Measurements from ENCODE around the gene PMM2.

Gene PMM2

DNA sequence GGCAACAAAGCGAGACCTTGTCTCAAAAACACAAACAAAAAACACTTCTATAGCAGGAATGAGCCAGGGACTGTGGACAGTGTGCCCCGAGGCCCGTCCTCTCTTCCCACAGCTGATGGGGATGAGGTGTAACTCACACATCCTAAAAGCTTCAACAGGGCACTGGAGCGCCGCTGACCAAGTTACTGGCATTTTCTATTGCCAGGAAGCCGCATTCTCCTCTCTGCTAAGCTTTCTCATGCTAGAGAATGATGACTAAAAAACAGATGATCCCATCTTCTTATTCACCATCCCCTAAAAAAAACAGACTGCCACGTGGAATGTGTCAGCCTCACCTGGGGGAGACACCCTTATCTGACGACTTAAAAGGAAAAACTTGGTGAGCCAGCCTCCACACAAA is 54.9 kb downstream of the PMM2 start:
- H3K4me3 ChIP-seq (ENCODE audit: low read depth, low read length): no peak overlapping the region
- TF ChIP-seq, protein P1, sequence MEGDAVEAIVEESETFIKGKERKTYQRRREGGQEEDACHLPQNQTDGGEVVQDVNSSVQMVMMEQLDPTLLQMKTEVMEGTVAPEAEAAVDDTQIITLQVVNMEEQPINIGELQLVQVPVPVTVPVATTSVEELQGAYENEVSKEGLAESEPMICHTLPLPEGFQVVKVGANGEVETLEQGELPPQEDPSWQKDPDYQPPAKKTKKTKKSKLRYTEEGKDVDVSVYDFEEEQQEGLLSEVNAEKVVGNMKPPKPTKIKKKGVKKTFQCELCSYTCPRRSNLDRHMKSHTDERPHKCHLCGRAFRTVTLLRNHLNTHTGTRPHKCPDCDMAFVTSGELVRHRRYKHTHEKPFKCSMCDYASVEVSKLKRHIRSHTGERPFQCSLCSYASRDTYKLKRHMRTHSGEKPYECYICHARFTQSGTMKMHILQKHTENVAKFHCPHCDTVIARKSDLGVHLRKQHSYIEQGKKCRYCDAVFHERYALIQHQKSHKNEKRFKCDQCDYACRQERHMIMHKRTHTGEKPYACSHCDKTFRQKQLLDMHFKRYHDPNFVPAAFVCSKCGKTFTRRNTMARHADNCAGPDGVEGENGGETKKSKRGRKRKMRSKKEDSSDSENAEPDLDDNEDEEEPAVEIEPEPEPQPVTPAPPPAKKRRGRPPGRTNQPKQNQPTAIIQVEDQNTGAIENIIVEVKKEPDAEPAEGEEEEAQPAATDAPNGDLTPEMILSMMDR (IDR thresholded peaks at IDR 0.05; ENCODE audit: borderline replicate concordance, insufficient read depth, low read depth, low read length): no peak

DNA sequence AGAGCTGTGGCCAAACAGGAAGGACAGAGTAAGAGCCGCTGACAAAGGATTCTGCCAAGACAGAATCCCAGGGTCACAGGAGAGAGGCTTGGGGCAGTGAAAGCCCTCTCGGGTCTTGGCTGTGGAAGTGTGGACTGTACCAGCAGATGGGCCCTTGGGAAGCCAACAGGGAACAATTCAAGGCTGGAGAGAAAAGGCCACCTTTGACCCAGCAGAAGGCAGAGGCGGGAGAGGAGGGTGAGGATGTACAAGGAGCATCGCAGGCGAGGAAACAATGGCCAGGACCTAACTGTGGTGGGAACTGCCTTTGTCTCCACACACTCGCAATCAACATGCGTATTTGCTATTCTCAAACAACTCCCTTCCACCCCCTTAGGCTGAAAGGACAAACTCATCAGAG is 55.5 kb downstream of the PMM2 start:
- TF ChIP-seq, protein P1 (IDR thresholded peaks at IDR 0.05; ENCODE audit: borderline replicate concordance, insufficient read depth, low read depth, low read length): no peak
- H3K4me3 ChIP-seq (ENCODE audit: low read depth, low read length): no peak overlapping the region

DNA sequence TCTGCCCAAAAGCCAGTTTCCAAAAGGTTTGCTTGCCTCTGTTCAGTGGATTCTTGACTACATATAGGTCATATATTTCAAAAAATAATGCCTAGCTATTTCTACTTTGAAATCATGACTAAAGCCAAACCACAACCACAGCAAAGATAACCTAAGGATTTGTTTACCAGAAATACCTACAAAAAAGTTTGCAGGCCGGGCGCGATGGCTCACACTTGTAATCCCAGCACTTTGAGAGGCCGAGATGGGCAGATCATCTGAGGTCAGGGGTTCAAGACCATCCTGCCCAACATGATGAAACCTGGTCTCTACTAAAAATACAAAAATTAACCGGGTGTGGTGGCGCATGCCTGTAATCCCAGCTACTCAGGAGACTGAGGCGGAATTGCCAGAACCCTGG is 56.0 kb downstream of the PMM2 start:
- H3K4me3 ChIP-seq (ENCODE audit: low read depth, low read length): no peak overlapping the region
- TF ChIP-seq, protein P1 (IDR thresholded peaks at IDR 0.05; ENCODE audit: borderline replicate concordance, insufficient read depth, low read depth, low read length): no peak

DNA sequence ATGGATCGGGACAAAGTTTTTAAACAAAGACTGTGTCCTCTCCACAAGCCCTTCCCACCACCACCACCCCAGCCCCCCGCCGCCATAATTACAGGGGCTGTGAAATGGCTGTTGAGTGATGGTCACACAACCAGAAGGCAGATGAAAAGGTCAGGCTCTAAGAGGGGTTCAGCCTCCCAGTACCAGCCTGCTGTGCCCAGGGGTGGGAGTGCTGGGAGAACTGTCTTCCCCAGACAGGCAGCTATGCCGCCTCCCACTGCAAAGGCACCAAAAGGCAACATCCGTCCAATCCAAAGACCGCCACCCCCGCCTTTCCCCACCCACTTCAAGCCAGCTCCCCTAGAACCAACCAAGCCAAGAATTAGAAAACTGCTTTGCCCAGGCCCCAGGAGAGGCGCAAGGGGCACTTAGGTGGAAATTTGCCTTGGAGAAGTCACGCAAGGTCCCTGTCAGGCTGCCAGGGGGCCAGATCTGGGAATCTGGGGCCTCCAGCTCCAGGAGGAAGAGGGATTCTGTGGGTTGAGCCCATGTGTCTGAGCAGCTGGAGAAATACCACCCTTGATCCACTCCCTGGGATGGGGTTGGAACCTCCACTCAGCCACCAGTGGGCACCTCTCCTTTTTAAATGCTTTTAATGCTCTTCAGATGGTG is 56.8 kb downstream of the PMM2 start:
- TF ChIP-seq, protein P1 (IDR thresholded peaks at IDR 0.05; ENCODE audit: borderline replicate concordance, insufficient read depth, low read depth, low read length): no peak
- no peak overlapping the region for H3K4me3 ChIP-seq (ENCODE audit: low read depth, low read length)

DNA sequence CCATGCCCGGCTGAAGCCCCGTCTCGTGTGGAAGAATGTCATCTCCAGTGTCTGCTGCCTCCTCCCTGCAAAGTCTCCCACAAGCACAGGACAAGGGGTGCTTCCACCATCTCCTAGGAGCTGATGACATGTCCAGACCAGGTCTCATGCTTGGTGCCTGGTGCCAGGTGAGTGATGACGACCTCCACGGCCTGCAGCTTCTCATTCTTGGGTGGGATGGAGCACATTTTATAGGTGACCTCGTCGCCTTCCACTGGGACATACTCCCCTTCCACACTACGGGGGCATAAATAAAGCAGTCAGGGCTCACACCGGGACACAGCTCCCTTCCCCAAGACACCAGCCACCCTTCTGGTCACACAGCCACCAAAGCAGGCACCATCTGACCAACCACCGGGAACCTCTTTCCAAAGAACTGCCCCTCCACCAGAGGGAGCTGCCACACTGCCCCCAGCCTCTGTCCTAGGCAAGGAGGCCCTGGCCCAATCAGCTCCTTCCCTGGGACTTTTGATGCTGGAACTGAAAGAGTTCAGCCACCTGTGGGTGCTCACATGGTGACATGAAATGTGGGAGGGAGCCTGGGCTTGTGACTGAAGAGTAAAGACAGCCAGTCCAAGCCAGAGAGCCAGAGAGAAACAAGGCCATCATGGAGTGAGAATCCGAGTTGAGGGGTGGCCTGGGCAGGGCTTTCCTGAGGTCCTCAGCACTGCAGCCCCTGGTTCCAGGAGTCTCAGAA is 57.6 kb downstream of the PMM2 start:
- TF ChIP-seq, protein P1 (IDR thresholded peaks at IDR 0.05; ENCODE audit: borderline replicate concordance, insufficient read depth, low read depth, low read length): 0 out of 2 replicates have a peak, but pooled peaks have one; percentile 22
- H3K4me3 ChIP-seq (ENCODE audit: low read depth, low read length): no peak overlapping the region

DNA sequence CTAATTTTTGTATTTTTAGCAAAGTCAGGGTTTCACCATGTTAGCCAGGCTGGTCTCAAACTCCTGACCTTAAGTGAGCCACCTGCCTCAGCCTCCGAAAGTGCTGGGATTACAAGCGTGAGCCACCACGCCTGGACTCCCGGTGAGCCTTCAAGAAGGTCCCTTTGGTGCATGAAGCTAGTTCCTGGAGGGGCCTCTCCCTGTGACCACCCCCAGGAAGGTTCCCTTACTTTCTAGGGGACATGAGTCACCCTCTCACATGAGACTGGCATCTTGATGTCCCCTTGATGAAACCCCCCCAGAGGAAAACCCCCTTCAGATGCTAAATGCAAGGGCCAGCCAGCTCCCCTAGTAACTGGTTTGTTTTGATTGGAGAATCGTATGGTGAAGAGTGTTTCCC is 58.3 kb downstream of the PMM2 start:
- no peak overlapping the region for H3K4me3 ChIP-seq (ENCODE audit: low read depth, low read length)
- TF ChIP-seq, protein P1 (IDR thresholded peaks at IDR 0.05; ENCODE audit: borderline replicate concordance, insufficient read depth, low read depth, low read length): no peak
